MM.1S (cell line): ENCODE results near the gene PIN1.

ENCODE experiments used
- DNase-seq: peaks from one replicate; pipeline ENCODE4 v3.0.0-alpha.2; 2015
- H2AFZ ChIP-seq: fragments of 300-600 bp; sonication (generic); 2 replicates; pipeline ENCODE4 v1.6.0; 2016; ENCODE audit warnings: antibody characterized with exemption, low read length
- H3F3A ChIP-seq: fragments of 300-600 bp; sonication (generic); 2 replicates; pipeline ENCODE4 v1.6.1; 2016; ENCODE audit warnings: mild to moderate bottlenecking, antibody characterized with exemption, low read length, moderate library complexity, mixed read lengths; ENCODE audit not compliant: insufficient read depth
- H3K27ac ChIP-seq: fragments of 300-600 bp; sonication (generic); 2 replicates; pipeline ENCODE4 v1.5.1; 2016; ENCODE audit warnings: mild to moderate bottlenecking, low read length
- H3K27me3 ChIP-seq: fragments of 300-600 bp; sonication (generic); replicated peaks from 2 replicates; pipeline ENCODE4 v1.6.0; 2016; ENCODE audit warnings: low read length; ENCODE audit not compliant: insufficient read depth
- H3K36me3 ChIP-seq: fragments of 300-600 bp; sonication (generic); replicated peaks from 2 replicates; pipeline ENCODE4 v1.6.1; 2016; ENCODE audit warnings: mild to moderate bottlenecking, low read length, mixed read lengths; ENCODE audit not compliant: insufficient read depth
- H3K4me1 ChIP-seq: fragments of 300-600 bp; sonication (generic); 2 replicates; pipeline ENCODE4 v1.6.1; 2016; ENCODE audit warnings: low read length, mixed read lengths
- H3K4me2 ChIP-seq: fragments of 300-600 bp; sonication (generic); 2 replicates; pipeline ENCODE4 v1.6.0; 2016; ENCODE audit warnings: low read depth, low read length
- H3K4me3 ChIP-seq: fragments of 300-600 bp; sonication (generic); 2 replicates; pipeline ENCODE4 v1.5.1; 2016; ENCODE audit warnings: low read length, mixed read lengths
- H3K79me2 ChIP-seq: fragments of 300-600 bp; sonication (generic); 2 replicates; pipeline ENCODE4 v1.6.1; 2016; ENCODE audit warnings: mixed run types, low read length, mixed read lengths
- H3K9ac ChIP-seq: fragments of 300-600 bp; sonication (generic); 2 replicates; pipeline ENCODE4 v1.6.1; 2016; ENCODE audit warnings: low read length, mixed read lengths
- H3K9me2 ChIP-seq: fragments of 300-600 bp; sonication (generic); replicated peaks from 2 replicates; pipeline ENCODE4 v1.6.1; 2016; ENCODE audit warnings: mild to moderate bottlenecking, low read length, mixed read lengths; ENCODE audit not compliant: insufficient read depth
- H3K9me3 ChIP-seq: fragments of 300-600 bp; sonication (generic); replicated peaks from 2 replicates; pipeline ENCODE4 v1.6.1; 2016; ENCODE audit warnings: mild to moderate bottlenecking, low read length, mixed read lengths; ENCODE audit not compliant: insufficient read depth
- H4K20me1 ChIP-seq: fragments of 300-600 bp; sonication (generic); 2 replicates; pipeline ENCODE4 v1.6.1; 2016; ENCODE audit warnings: mild to moderate bottlenecking, low read length, moderate library complexity, mixed read lengths; ENCODE audit not compliant: insufficient read depth
- EZH2 ChIP-seq: fragments of 300-600 bp; sonication (generic); optimal IDR thresholded peaks from 2 replicates; pipeline ENCODE3; 2017; ENCODE audit warnings: low read depth, mild to moderate bottlenecking, antibody characterized with exemption, low read length, mixed read lengths
- EZH2phosphoT487 ChIP-seq: fragments of 300-600 bp; sonication (generic); IDR thresholded peaks from 2 replicates; pipeline ENCODE4 v1.6.1; 2018; ENCODE audit warnings: antibody characterized with exemption, low read length
- TF ChIP-seq, protein P1 (sequence below): fragments of 300-600 bp; sonication (generic); IDR thresholded peaks from 2 replicates; pipeline ENCODE4 v1.5.1; 2016; ENCODE audit warnings: antibody characterized with exemption, low read length, mixed read lengths

PIN1 gene

DNA sequence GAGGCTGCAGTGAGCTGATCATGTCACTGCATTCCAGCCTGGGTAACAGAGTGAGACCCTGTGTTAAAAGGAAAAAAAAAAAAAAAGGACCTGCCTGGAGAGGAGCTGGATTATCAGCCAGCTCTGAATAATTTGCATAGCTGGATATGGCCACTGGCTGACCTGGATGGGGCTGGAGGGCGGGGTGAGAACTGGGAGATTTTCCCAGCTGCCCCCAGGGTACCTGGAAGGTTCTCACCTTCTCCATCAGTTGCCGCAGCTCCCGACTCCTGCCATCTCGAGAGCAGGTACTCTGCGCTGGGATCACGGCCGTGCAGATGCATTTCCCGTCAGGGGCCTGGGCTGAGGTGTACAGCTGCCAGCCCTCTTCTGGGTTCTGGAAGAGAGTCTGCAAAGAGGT lies 25.3 kb downstream of the PIN1 start:
- no peaks in the 10 kb centered on the region for H3K27me3 ChIP-seq
- no peak overlapping the region for H3K4me2 ChIP-seq
- no peak for DNase-seq
- no peaks in the 10 kb centered on the region for H4K20me1 ChIP-seq
- H3K9me3 ChIP-seq = no peaks in the 10 kb centered on the region
- no peak overlapping the region for H3K4me3 ChIP-seq
- H3K9me2 ChIP-seq = no peaks in the 10 kb centered on the region
- no peaks in the 10 kb centered on the region for H3K36me3 ChIP-seq
- H3K4me1 ChIP-seq = no peaks in the 10 kb centered on the region
- no peak for TF ChIP-seq EZH2
- TF ChIP-seq, protein P1, sequence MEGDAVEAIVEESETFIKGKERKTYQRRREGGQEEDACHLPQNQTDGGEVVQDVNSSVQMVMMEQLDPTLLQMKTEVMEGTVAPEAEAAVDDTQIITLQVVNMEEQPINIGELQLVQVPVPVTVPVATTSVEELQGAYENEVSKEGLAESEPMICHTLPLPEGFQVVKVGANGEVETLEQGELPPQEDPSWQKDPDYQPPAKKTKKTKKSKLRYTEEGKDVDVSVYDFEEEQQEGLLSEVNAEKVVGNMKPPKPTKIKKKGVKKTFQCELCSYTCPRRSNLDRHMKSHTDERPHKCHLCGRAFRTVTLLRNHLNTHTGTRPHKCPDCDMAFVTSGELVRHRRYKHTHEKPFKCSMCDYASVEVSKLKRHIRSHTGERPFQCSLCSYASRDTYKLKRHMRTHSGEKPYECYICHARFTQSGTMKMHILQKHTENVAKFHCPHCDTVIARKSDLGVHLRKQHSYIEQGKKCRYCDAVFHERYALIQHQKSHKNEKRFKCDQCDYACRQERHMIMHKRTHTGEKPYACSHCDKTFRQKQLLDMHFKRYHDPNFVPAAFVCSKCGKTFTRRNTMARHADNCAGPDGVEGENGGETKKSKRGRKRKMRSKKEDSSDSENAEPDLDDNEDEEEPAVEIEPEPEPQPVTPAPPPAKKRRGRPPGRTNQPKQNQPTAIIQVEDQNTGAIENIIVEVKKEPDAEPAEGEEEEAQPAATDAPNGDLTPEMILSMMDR = no peak
- no peaks in the 10 kb centered on the region for H3K79me2 ChIP-seq
- H2AFZ ChIP-seq = no peak overlapping the region
- H3K27ac ChIP-seq = no peak overlapping the region
- no peaks in the 10 kb centered on the region for H3F3A ChIP-seq
- H3K9ac ChIP-seq = no peak overlapping the region

DNA sequence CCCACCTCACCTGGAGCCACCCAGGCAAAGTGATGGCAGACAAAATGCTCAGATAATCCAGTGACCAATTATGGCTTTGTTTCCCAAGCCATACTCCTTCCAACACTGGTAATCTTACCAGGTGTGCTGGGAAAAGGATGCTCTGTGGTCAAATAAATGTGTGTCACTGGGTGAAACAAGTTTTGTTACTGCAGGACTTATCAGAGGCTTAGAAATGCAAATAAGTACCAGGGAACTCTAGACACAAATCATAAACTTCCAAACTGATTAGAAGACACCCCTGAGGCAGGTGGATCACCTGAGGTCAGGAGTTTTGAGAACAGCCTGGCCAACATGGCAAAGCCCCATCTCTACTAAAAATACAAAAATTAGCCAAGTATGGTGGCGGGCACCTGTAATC lies 26.4 kb downstream of the PIN1 start:
- Histone ChIP-seq H3K9ac (no peak overlapping the region), H3F3A (peaks cover 5% of the 10 kb centered on the region; the same call in 1 of the 2 replicates), H3K4me1 (peaks cover 9% of the 10 kb centered on the region), H4K20me1 (no peaks in the 10 kb centered on the region), H3K9me3 (no peaks in the 10 kb centered on the region), H3K4me2 (no peak overlapping the region), H3K36me3 (no peaks in the 10 kb centered on the region), H3K79me2 (no peaks in the 10 kb centered on the region), H3K27me3 (no peaks in the 10 kb centered on the region), H3K9me2 (no peaks in the 10 kb centered on the region), H2AFZ (no peak overlapping the region), H3K4me3 (no peak overlapping the region), H3K27ac (no peak overlapping the region)
- no peak for TF ChIP-seq EZH2
- TF ChIP-seq EZH2phosphoT487 = no peak
- TF ChIP-seq, protein P1 = no peak
- DNase-seq = no peak

DNA sequence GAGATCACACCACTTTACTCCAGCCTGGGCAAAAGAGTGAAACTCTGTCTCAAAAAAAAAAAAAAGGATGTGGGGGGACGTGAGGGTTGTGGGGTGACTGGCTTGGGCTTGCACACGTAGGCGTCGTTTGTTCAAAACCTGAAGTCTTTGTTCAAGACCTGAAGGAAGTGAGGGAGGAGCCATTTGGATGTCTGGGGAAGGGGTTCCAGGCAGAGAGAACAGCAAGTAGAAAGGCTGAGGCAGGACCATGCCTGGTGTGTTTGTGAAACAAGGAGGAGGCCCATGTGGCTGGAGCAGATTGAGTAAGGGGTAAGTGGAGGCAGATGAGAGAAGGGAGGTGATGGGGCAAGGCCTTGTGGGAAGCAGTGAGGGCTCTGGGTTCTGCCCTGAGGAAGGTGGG lies 27.8 kb downstream of the PIN1 start:
- no peak overlapping the region for H3K27ac ChIP-seq
- no peaks in the 10 kb centered on the region for H3K9me3 ChIP-seq
- H3K4me2 ChIP-seq = no peak overlapping the region
- TF ChIP-seq EZH2 (no peak), EZH2phosphoT487 (no peak)
- TF ChIP-seq, protein P1 = no peak
- H3K9me2 ChIP-seq = no peaks in the 10 kb centered on the region
- no peak for DNase-seq
- no peaks in the 10 kb centered on the region for H3K36me3 ChIP-seq
- H4K20me1 ChIP-seq = no peaks in the 10 kb centered on the region
- H3K4me3 ChIP-seq = no peak overlapping the region
- H3K27me3 ChIP-seq = no peaks in the 10 kb centered on the region
- no peak overlapping the region for H3K9ac ChIP-seq
- H3F3A ChIP-seq = peaks cover 5% of the 10 kb centered on the region; the same call in 1 of the 2 replicates
- H3K79me2 ChIP-seq = no peaks in the 10 kb centered on the region
- no peak overlapping the region for H2AFZ ChIP-seq
- peaks cover 13% of the 10 kb centered on the region for H3K4me1 ChIP-seq
